Measurements from ENCODE around the gene TTC34.

GRCh38 chr1:2597441-2598328, 203.8 kb downstream of the TTC34 start:
- TF ChIP-seq CTCF (IDR thresholded peaks at IDR 0.05) (no peak), POLR2A (IDR thresholded peaks at IDR 0.05) (no peak)
